ENCODE data around the gene TSPAN5. TPM values are rescaled to one million over a fixed set of nuclear protein-coding genes. Genes with fewer than 3 reads are reported as not detected.
"Not testable (repeated sequence)": the region's sequence is repeated elsewhere in the genome, so short reads cannot be mapped to it uniquely, and the experiment has no call there.

Gene TSPAN5
- total RNA-seq, 1 experiment from 2014 or later, result 4.3 TPM

- DNase-seq; H3K36me3 ChIP-seq (replicated peaks; ENCODE audit: control insufficient read depth, insufficient read depth, low read length); H3K4me3 ChIP-seq (ENCODE audit: insufficient read depth, low read depth, low read length); H3K27me3 ChIP-seq (ENCODE audit: control insufficient read depth, insufficient read depth, low read length): not testable (repeated sequence)
These were observed 178.8 kb downstream of the TSPAN5 start for GRCh38 chr4:98479590-98479989.

- no peak overlapping the region for H3K4me3 ChIP-seq (ENCODE audit: insufficient read depth, low read depth, low read length)
- no peak for DNase-seq
- H3K36me3 ChIP-seq (replicated peaks; ENCODE audit: control insufficient read depth, insufficient read depth, low read length), result no peaks in the 10 kb centered on the region
- no peaks in the 10 kb centered on the region for H3K27me3 ChIP-seq (ENCODE audit: control insufficient read depth, insufficient read depth, low read length)
These were observed 181.5 kb downstream of the TSPAN5 start for GRCh38 chr4:98476891-98477290.

- DNase-seq, result no peak
- no peak overlapping the region for H3K4me3 ChIP-seq (ENCODE audit: insufficient read depth, low read depth, low read length)
- no peaks in the 10 kb centered on the region for H3K27me3 ChIP-seq (ENCODE audit: control insufficient read depth, insufficient read depth, low read length)
- H3K36me3 ChIP-seq (replicated peaks; ENCODE audit: control insufficient read depth, insufficient read depth, low read length), result no peaks in the 10 kb centered on the region
These were observed 184.0 kb downstream of the TSPAN5 start for GRCh38 chr4:98474408-98474844.

GRCh38 chr4:98473046-98473445 is 185.4 kb downstream of the TSPAN5 start:
- DNase-seq, result no peak
- H3K27me3 ChIP-seq (ENCODE audit: control insufficient read depth, insufficient read depth, low read length), result no peaks in the 10 kb centered on the region
- no peaks in the 10 kb centered on the region for H3K36me3 ChIP-seq (replicated peaks; ENCODE audit: control insufficient read depth, insufficient read depth, low read length)
- H3K4me3 ChIP-seq (ENCODE audit: insufficient read depth, low read depth, low read length), result no peak overlapping the region

GRCh38 chr4:98470831-98471230 is 187.6 kb downstream of the TSPAN5 start:
- Histone ChIP-seq H3K27me3 (ENCODE audit: control insufficient read depth, insufficient read depth, low read length) (no peaks in the 10 kb centered on the region), H3K4me3 (ENCODE audit: insufficient read depth, low read depth, low read length) (no peak overlapping the region), H3K36me3 (replicated peaks; ENCODE audit: control insufficient read depth, insufficient read depth, low read length) (no peaks in the 10 kb centered on the region)
- DNase-seq, result no peak

GRCh38 chr4:98470366-98470765 is 188.0 kb downstream of the TSPAN5 start:
- no peaks in the 10 kb centered on the region for H3K27me3 ChIP-seq (ENCODE audit: control insufficient read depth, insufficient read depth, low read length)

GRCh38 chr4:98469771-98470170 is 188.6 kb downstream of the TSPAN5 start:
- no peak for DNase-seq
- no peaks in the 10 kb centered on the region for H3K27me3 ChIP-seq (ENCODE audit: control insufficient read depth, insufficient read depth, low read length)
- H3K36me3 ChIP-seq (replicated peaks; ENCODE audit: control insufficient read depth, insufficient read depth, low read length), result no peaks in the 10 kb centered on the region
- no peak overlapping the region for H3K4me3 ChIP-seq (ENCODE audit: insufficient read depth, low read depth, low read length)

More at GRCh38 chr4:98470366-98470765, 188.0 kb downstream of the TSPAN5 start:
- Histone ChIP-seq H3K36me3 (replicated peaks; ENCODE audit: control insufficient read depth, insufficient read depth, low read length) (no peaks in the 10 kb centered on the region), H3K4me3 (ENCODE audit: insufficient read depth, low read depth, low read length) (no peak overlapping the region)
- DNase-seq, result no peak

- no peak for DNase-seq
- H3K27me3 ChIP-seq (ENCODE audit: control insufficient read depth, insufficient read depth, low read length), result no peaks in the 10 kb centered on the region
- H3K36me3 ChIP-seq (replicated peaks; ENCODE audit: control insufficient read depth, insufficient read depth, low read length), result no peaks in the 10 kb centered on the region
- H3K4me3 ChIP-seq (ENCODE audit: insufficient read depth, low read depth, low read length), result no peak overlapping the region
These were observed 189.7 kb downstream of the TSPAN5 start for GRCh38 chr4:98468709-98469108.

- DNase-seq, result peak; percentile 72
- Histone ChIP-seq H3K4me3 (ENCODE audit: insufficient read depth, low read depth, low read length) (peak overlapping the region; percentile 29), H3K36me3 (replicated peaks; ENCODE audit: control insufficient read depth, insufficient read depth, low read length) (no peaks in the 10 kb centered on the region), H3K27me3 (ENCODE audit: control insufficient read depth, insufficient read depth, low read length) (no peaks in the 10 kb centered on the region)
These were observed 190.8 kb downstream of the TSPAN5 start for GRCh38 chr4:98467627-98468072.

GRCh38 chr4:98466868-98467599 is 191.4 kb downstream of the TSPAN5 start:
- H3K36me3 ChIP-seq (replicated peaks; ENCODE audit: control insufficient read depth, insufficient read depth, low read length), result no peaks in the 10 kb centered on the region
- H3K4me3 ChIP-seq (ENCODE audit: insufficient read depth, low read depth, low read length), result no peak overlapping the region
- DNase-seq, result no peak
- no peaks in the 10 kb centered on the region for H3K27me3 ChIP-seq (ENCODE audit: control insufficient read depth, insufficient read depth, low read length)

GRCh38 chr4:98462487-98462886 is 195.9 kb downstream of the TSPAN5 start:
- no peaks in the 10 kb centered on the region for H3K36me3 ChIP-seq (replicated peaks; ENCODE audit: control insufficient read depth, insufficient read depth, low read length)
- DNase-seq, result no peak
- no peaks in the 10 kb centered on the region for H3K27me3 ChIP-seq (ENCODE audit: control insufficient read depth, insufficient read depth, low read length)
- H3K4me3 ChIP-seq (ENCODE audit: insufficient read depth, low read depth, low read length), result no peak overlapping the region

GRCh38 chr4:98461121-98461865 is 197.1 kb downstream of the TSPAN5 start:
- not testable (repeated sequence) for H3K4me3 ChIP-seq (ENCODE audit: insufficient read depth, low read depth, low read length); H3K27me3 ChIP-seq (ENCODE audit: control insufficient read depth, insufficient read depth, low read length); H3K36me3 ChIP-seq (replicated peaks; ENCODE audit: control insufficient read depth, insufficient read depth, low read length); DNase-seq

GRCh38 chr4:98457422-98457821 is 201.0 kb downstream of the TSPAN5 start:
- DNase-seq; H3K36me3 ChIP-seq (replicated peaks; ENCODE audit: control insufficient read depth, insufficient read depth, low read length); H3K27me3 ChIP-seq (ENCODE audit: control insufficient read depth, insufficient read depth, low read length); H3K4me3 ChIP-seq (ENCODE audit: insufficient read depth, low read depth, low read length): not testable (repeated sequence)

- Histone ChIP-seq H3K27me3 (ENCODE audit: control insufficient read depth, insufficient read depth, low read length) (no peaks in the 10 kb centered on the region), H3K36me3 (replicated peaks; ENCODE audit: control insufficient read depth, insufficient read depth, low read length) (no peaks in the 10 kb centered on the region), H3K4me3 (ENCODE audit: insufficient read depth, low read depth, low read length) (no peak overlapping the region)
- DNase-seq, result no peak
These were observed 206.3 kb downstream of the TSPAN5 start for GRCh38 chr4:98452091-98452490.

GRCh38 chr4:98448908-98449307 is 209.5 kb downstream of the TSPAN5 start:
- Histone ChIP-seq H3K36me3 (replicated peaks; ENCODE audit: control insufficient read depth, insufficient read depth, low read length) (no peaks in the 10 kb centered on the region), H3K27me3 (ENCODE audit: control insufficient read depth, insufficient read depth, low read length) (no peaks in the 10 kb centered on the region), H3K4me3 (ENCODE audit: insufficient read depth, low read depth, low read length) (no peak overlapping the region)
- DNase-seq, result no peak
